Right lobe of liver (tissue), 6 donors: Measurements from ENCODE around the gene CEP68. TPM values are rescaled to one million over a fixed set of nuclear protein-coding genes. Genes with fewer than 3 reads are reported as not detected.

Experiments used
- ATAC-seq, 4 donors: fragments of 200-7000 bp; cut with Tn5 transposase; one replicate each; pipeline ENCODE4 v1.9.1; 2020; ENCODE audit warnings: mild to moderate bottlenecking in 4 of 4, moderate library complexity in 4 of 4
- DNase-seq, 3 donors: peaks; one replicate each; pipeline ENCODE4 v3.0.0-alpha.2; 2020
- H3K27ac ChIP-seq, 3 donors: fragments of 200-600 bp; one replicate each; pipeline ENCODE4 v1.8.0; 2022
- H3K27me3 ChIP-seq, 2 donors: fragments of 200-600 bp; one replicate each; pipeline ENCODE4 v1.8.0; 2022
- H3K36me3 ChIP-seq, 4 donors: fragments of 200-600 bp; sonication (generic) in 1 of 4; one replicate each; pipeline versions ENCODE4 v1.5.1 to v1.8.0; 2017 to 2022; ENCODE audit warnings: control low read depth in 1 of 4
- H3K4me1 ChIP-seq, 4 donors: fragments of 200-600 bp; sonication (generic) in 1 of 4; one replicate each; pipeline versions ENCODE4 v1.5.1 to v1.8.0; 2017 to 2022; ENCODE audit warnings: control low read depth in 1 of 4
- H3K4me3 ChIP-seq, 3 donors: fragments of 200-600 bp; one replicate each; pipeline ENCODE4 v1.8.0; 2022
- H3K9me3 ChIP-seq, 4 donors: fragments of 200-600 bp; sonication (generic) in 1 of 4; one replicate each; pipeline versions ENCODE4 v1.5.1 to v1.8.0; 2017 to 2022; ENCODE audit warnings: control low read depth in 1 of 4
- CTCF ChIP-seq, 4 donors: fragments of 200-600 bp in 3 of 4; fragments of 450-650 bp in 1 of 4; IDR thresholded peaks; one replicate each; pipeline versions ENCODE4 v1.5.1 to v1.8.0; 2016 to 2022; ENCODE audit warnings: antibody characterized with exemption in 4 of 4, mild to moderate bottlenecking in 2 of 4
- POLR2A ChIP-seq: fragments of 450-650 bp; IDR thresholded peaks from one replicate; pipeline ENCODE4 v1.6.1; 2017; ENCODE audit warnings: antibody characterized with exemption, mild to moderate bottlenecking
- WGBS: methylation state at CpG from one replicate; pipeline ENCODE4 v1.1.6; 2018; ENCODE audit warnings: low coverage, low lambda C conversion rate; ENCODE audit not compliant: insufficient coverage; ENCODE audit errors: missing lambda C conversion rate; 5-methylcytosine and 5-hydroxymethylcytosine counted together
- intact Hi-C, 2 donors: fragments of 100-400 bp; cut with DNase I; formaldehyde crosslinking; loops; one replicate each; pipeline versions ENCODE4 v1.11.2 to v1.14.1; 2022
- total RNA-seq, 6 experiments: library from RNA; depleted of rRNA in 2 of 6; stranded (reverse); fragments of >200 nt in 2 of 6; fragmentation: NEBNext Ultra II Directional in 3 of 6; extraction: Animal tissue kit (Norgen Biotek cat#: 25700) in 3 of 6; gene quantifications; one replicate each; pipeline versions ENCODE4 v1.1.0 to v1.2.4, GENCODE V29; 2016 to 2023
- donor health status: DM: no; HTN: yes; CAD: no.
- donor health status: DM: no; HTN: no; CAD: no.
- donor health status: DM: no; HTN: no; CAD: no.
- donor health status: DM: no; HTN: yes; CAD: no.
- donor health status: DM: no; HTN: yes; CAD: no.

The CEP68 gene
- total RNA-seq, 6 experiments from 2014 or later: 1.7 to 4.3 (median 3.2) TPM

GRCh38 chr2:65133626-65134025, 77.4 kb downstream of the CEP68 start:
- Histone ChIP-seq H3K36me3 (no peaks in the 10 kb centered on the region), H3K4me1 (peaks cover 0 to 16% (median 0%) of the 10 kb centered on the region in 4 donors), H3K27ac (no peak overlapping the region), H3K4me3 (no peak overlapping the region), H3K27me3 (no peaks in the 10 kb centered on the region), H3K9me3 (no peaks in the 10 kb centered on the region)
- 75% methylated on average over 4 of the region's 4 CpGs for WGBS
- no peak for DNase-seq
- no peak for TF ChIP-seq CTCF (IDR thresholded peaks at IDR 0.05)
- no peak for TF ChIP-seq POLR2A
- ATAC-seq: no peak
- intact Hi-C loops: no loop called here

GRCh38 chr2:65134158-65134557, 77.9 kb downstream of the CEP68 start:
- 85% methylated on average over 7 of the region's 7 CpGs for WGBS
- H3K4me1 ChIP-seq: peaks cover 0 to 16% (median 0%) of the 10 kb centered on the region in 4 donors
- DNase-seq: no peak
- no peaks in the 10 kb centered on the region for H3K9me3 ChIP-seq
- ATAC-seq: no peak
- no peak overlapping the region for H3K4me3 ChIP-seq
- no peak for TF ChIP-seq CTCF (IDR thresholded peaks at IDR 0.05)
- TF ChIP-seq POLR2A: no peak
- no peaks in the 10 kb centered on the region for H3K27me3 ChIP-seq
- H3K36me3 ChIP-seq: no peaks in the 10 kb centered on the region
- intact Hi-C loops: no loop called here
- no peak overlapping the region for H3K27ac ChIP-seq

GRCh38 chr2:65136253-65136652, 80.0 kb downstream of the CEP68 start:
- Histone ChIP-seq H3K4me3 (no peak overlapping the region), H3K4me1 (peaks cover 0 to 12% (median 0%) of the 10 kb centered on the region in 4 donors), H3K9me3 (no peaks in the 10 kb centered on the region), H3K27ac (peak overlapping the region in 2 of 3 donors; percentile 24 to 64), H3K36me3 (no peaks in the 10 kb centered on the region), H3K27me3 (no peaks in the 10 kb centered on the region)
- intact Hi-C loops: no loop called here
- TF ChIP-seq CTCF (IDR thresholded peaks at IDR 0.05) (no peak), POLR2A (no peak)
- ATAC-seq (peak; percentile 78 to 90 (median 84)), DNase-seq (peak in 2 of 3 donors; percentile 35 to 56)
- WGBS: 33% methylated on average over 1 of the region's 1 CpG

Other genes starting within 250 kb of the CEP68 start
- gene SLC1A4, start 67.0 kb upstream of the CEP68 start, total RNA-seq: 10 to 100 TPM in 4 of 6 experiments, 1 to 10 TPM in 2; 7.2 to 21.7 (median 12.4) TPM
- gene RAB1A, start 73.7 kb downstream of the CEP68 start, total RNA-seq: 100 to 1,000 TPM in 1 of 6 experiments, 10 to 100 TPM in 5; 65.0 to 119 (median 81.3) TPM
- 100 to 1,000 TPM in 1 of 6 experiments, 10 to 100 TPM in 5; 42.9 to 114 (median 69.8) TPM for gene ACTR2, start 171.4 kb downstream of the CEP68 start, total RNA-seq